KG1 (cell line): ENCODE data around the gene WLS.
"Not testable (repeated sequence)": the region's sequence is repeated elsewhere in the genome, so short reads cannot be mapped to it uniquely, and the experiment has no call there.

Experiments
- DNase-seq: peaks from one replicate; lab custom pipeline; 2025; lab: John Stamatoyannopoulos, UW

The WLS gene

GRCh38 chr1:68164918-68165317 lies 67.4 kb downstream of the WLS start:
- DNase-seq, result no peak

- DNase-seq, result no peak
Measured at GRCh38 chr1:68163220-68163619, 69.1 kb downstream of the WLS start.

GRCh38 chr1:68162761-68163160 lies 69.6 kb downstream of the WLS start:
- DNase-seq, result no peak

GRCh38 chr1:68161672-68162071 lies 70.7 kb downstream of the WLS start:
- not testable (repeated sequence) for DNase-seq

GRCh38 chr1:68160935-68161334 lies 71.4 kb downstream of the WLS start:
- DNase-seq, result not testable (repeated sequence)

- no peak for DNase-seq
Measured at GRCh38 chr1:68160021-68160420, 72.3 kb downstream of the WLS start.

- DNase-seq, result no peak
Measured at GRCh38 chr1:68158837-68159236, 73.5 kb downstream of the WLS start.

- DNase-seq, result no peak
Measured at GRCh38 chr1:68157416-68157815, 74.9 kb downstream of the WLS start.

GRCh38 chr1:68151690-68152089 lies 80.6 kb downstream of the WLS start:
- DNase-seq, result no peak

GRCh38 chr1:68149907-68150306 lies 82.4 kb downstream of the WLS start:
- DNase-seq, result no peak

- no peak for DNase-seq
Measured at GRCh38 chr1:68149110-68149798, 83.1 kb downstream of the WLS start.

GRCh38 chr1:68148631-68149030 lies 83.7 kb downstream of the WLS start:
- no peak for DNase-seq

GRCh38 chr1:68147534-68148171 lies 84.7 kb downstream of the WLS start:
- no peak for DNase-seq

- DNase-seq, result no peak
Measured at GRCh38 chr1:68145418-68146126, 86.8 kb downstream of the WLS start.

- no peak for DNase-seq
Measured at GRCh38 chr1:68144856-68145255, 87.5 kb downstream of the WLS start.

GRCh38 chr1:68143633-68144032 lies 88.7 kb downstream of the WLS start:
- no peak for DNase-seq

- DNase-seq, result no peak
Measured at GRCh38 chr1:68142461-68142860, 89.9 kb downstream of the WLS start.

GRCh38 chr1:68142036-68142435 lies 90.3 kb downstream of the WLS start:
- no peak for DNase-seq

GRCh38 chr1:68141071-68142021 lies 91.0 kb downstream of the WLS start:
- no peak for DNase-seq

GRCh38 chr1:68140536-68140935 lies 91.8 kb downstream of the WLS start:
- no peak for DNase-seq

GRCh38 chr1:68136187-68136586 lies 96.1 kb downstream of the WLS start:
- no peak for DNase-seq
